ENCODE measurements around the gene PLPPR5. TPM values are rescaled to one million over a fixed set of nuclear protein-coding genes. Genes with fewer than 3 reads are reported as not detected.

PLPPR5 gene
- total and polyA plus RNA-seq, 10 of the 15 experiments (the other 5 are each of a cell fraction or from before 2014, with no cell fraction given): under 0.01 to 0.11 (median 0.02) TPM; not detected in 7

DNA sequence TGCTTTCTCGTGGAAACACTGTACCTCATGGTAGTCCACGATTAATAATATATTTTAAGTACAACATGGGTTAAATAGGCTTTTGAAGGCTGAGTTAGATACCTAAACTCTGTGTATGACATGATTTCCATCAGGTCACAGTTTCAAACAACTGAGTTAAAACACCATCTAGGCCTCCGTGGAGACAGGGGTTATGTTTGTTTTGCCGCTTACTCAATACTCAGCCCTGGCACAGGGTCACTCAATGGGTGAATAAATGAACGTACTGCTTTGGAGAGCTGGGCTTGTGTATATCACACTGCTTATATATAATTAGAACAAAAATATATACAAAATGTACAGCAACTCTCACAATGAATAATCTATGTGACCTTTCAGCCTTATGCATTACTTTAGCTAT is 72.5 kb downstream of the PLPPR5 start (continued):
- TF ChIP-seq, protein P1, sequence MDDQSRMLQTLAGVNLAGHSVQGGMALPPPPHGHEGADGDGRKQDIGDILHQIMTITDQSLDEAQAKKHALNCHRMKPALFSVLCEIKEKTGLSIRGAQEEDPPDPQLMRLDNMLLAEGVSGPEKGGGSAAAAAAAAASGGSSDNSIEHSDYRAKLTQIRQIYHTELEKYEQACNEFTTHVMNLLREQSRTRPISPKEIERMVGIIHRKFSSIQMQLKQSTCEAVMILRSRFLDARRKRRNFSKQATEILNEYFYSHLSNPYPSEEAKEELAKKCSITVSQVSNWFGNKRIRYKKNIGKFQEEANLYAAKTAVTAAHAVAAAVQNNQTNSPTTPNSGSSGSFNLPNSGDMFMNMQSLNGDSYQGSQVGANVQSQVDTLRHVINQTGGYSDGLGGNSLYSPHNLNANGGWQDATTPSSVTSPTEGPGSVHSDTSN (IDR thresholded peaks at IDR 0.05; ENCODE audit: insufficient replicate concordance, low read depth, low read length): no peak
- TF ChIP-seq EP300 (IDR thresholded peaks at IDR 0.05; ENCODE audit: borderline replicate concordance in 1 of 2, control insufficient read depth in 1 of 2, low read depth in 2 of 2, low read length in 2 of 2): no peak

DNA sequence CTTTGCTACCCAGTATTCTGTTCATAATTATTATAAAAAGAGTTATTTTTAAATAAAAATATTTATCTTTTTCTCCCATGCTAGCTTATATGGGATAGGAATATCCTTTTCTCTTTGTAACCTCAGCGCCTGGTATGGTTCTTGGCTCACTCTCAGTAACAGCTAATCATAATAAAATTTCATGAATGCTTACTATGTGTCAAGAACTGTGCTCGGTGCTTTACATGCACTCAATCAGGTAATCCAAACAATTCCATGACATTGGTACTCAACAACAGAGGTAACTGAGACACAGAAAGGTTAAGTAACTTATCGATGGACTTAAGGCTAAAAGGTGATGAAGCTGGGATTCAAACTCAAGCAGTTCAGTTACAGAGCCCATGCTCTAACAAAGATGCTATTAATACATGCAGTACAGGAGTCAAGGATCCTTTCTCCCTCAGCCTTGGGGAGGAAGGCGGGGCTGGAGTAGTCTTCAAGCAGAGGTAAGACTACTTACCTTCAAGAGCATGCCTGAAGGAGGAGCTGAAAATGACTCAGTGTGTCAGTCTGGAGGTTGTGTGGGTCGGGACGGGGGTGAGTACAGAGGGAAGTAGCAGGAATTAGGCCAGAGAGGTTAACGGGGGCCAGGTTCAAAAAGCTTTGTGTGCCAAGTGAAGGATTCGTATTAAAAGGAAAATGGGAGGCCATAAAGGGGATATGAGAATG is 73.4 kb downstream of the PLPPR5 start:
- Histone ChIP-seq H4K20me1 (ENCODE audit: control insufficient read depth, insufficient read depth) (no peaks in the 10 kb centered on the region), H3K4me3 (no peak overlapping the region), H3K9me3 (replicated peaks; ENCODE audit: control insufficient read depth, insufficient read depth, low read length) (no peaks in the 10 kb centered on the region), H3K4me2 (ENCODE audit: control insufficient read depth, insufficient read depth) (no peak overlapping the region), H3K4me1 (ENCODE audit: control insufficient read depth, insufficient read depth, low read length) (no peaks in the 10 kb centered on the region), H3K9ac (ENCODE audit: control insufficient read depth, insufficient read depth, low read length) (no peak overlapping the region), H3K36me3 (ENCODE audit: control insufficient read depth in 2 of 2, insufficient read depth in 2 of 2, low read length in 1 of 2) (no peaks in the 10 kb centered on the region), H3K27me3 (replicated peaks in 1 of 2; ENCODE audit: control insufficient read depth in 2 of 2, insufficient read depth in 2 of 2, low read length in 1 of 2) (no peaks in the 10 kb centered on the region), H2AFZ (ENCODE audit: control insufficient read depth, low read depth, low read length) (no peak overlapping the region), H3K27ac (ENCODE audit: control insufficient read depth, insufficient read depth) (no peak overlapping the region), H3K79me2 (ENCODE audit: control insufficient read depth, insufficient read depth, low read length) (no peaks in the 10 kb centered on the region)
- intact Hi-C loops (cut with micrococcal nuclease; ENCODE audit: unreplicated experiment) (no loop called here), in situ Hi-C loops (cut with MboI) (no loop called here)
- no peak for TF ChIP-seq PML (IDR thresholded peaks at IDR 0.05; ENCODE audit: low read length)
- no peak for TF ChIP-seq FOS (IDR thresholded peaks at IDR 0.05; ENCODE audit: borderline replicate concordance, extremely low read depth, insufficient read length)
- no peak for TF ChIP-seq KLF5 (IDR thresholded peaks at IDR 0.05; ENCODE audit: partially characterized antibody)
- no peak for TF ChIP-seq PAX5 (IDR thresholded peaks at IDR 0.05; ENCODE audit: borderline replicate concordance, low read depth, low read length)
- no peak for TF ChIP-seq NRF1 (conservative IDR thresholded peaks at IDR 0.05; ENCODE audit: low read depth, low read length)
- no peak for TF ChIP-seq CHD1 (IDR thresholded peaks at IDR 0.05; ENCODE audit: low read depth, low read length)
- TF ChIP-seq, protein P2, sequence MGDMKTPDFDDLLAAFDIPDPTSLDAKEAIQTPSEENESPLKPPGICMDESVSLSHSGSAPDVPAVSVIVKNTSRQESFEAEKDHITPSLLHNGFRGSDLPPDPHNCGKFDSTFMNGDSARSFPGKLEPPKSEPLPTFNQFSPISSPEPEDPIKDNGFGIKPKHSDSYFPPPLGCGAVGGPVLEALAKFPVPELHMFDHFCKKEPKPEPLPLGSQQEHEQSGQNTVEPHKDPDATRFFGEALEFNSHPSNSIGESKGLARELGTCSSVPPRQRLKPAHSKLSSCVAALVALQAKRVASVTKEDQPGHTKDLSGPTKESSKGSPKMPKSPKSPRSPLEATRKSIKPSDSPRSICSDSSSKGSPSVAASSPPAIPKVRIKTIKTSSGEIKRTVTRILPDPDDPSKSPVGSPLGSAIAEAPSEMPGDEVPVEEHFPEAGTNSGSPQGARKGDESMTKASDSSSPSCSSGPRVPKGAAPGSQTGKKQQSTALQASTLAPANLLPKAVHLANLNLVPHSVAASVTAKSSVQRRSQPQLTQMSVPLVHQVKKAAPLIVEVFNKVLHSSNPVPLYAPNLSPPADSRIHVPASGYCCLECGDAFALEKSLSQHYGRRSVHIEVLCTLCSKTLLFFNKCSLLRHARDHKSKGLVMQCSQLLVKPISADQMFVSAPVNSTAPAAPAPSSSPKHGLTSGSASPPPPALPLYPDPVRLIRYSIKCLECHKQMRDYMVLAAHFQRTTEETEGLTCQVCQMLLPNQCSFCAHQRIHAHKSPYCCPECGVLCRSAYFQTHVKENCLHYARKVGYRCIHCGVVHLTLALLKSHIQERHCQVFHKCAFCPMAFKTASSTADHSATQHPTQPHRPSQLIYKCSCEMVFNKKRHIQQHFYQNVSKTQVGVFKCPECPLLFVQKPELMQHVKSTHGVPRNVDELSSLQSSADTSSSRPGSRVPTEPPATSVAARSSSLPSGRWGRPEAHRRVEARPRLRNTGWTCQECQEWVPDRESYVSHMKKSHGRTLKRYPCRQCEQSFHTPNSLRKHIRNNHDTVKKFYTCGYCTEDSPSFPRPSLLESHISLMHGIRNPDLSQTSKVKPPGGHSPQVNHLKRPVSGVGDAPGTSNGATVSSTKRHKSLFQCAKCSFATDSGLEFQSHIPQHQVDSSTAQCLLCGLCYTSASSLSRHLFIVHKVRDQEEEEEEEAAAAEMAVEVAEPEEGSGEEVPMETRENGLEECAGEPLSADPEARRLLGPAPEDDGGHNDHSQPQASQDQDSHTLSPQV (IDR thresholded peaks at IDR 0.05): no peak
- no peak for DNase-seq (ENCODE audit: low read depth, low spot score)
- no TSS peak for BruUV-seq (replicated peaks)
- ChIA-PET RAD21 (ENCODE audit: unreplicated experiment) (no interaction called here), CTCF (interaction anchor here (1.4 kb wide), 1 partner anchor 137 kb away, joined by 6 read pairs; no protein-coding TSS in a partner anchor), POLR2A (no interaction called here), SMC1A (ENCODE audit: uncharacterized antibody, unreplicated experiment) (interaction anchor here (1.0 to 1.3 kb wide), 2 partner anchors 17 to 137 kb away, joined by 3 read pairs; no protein-coding TSS in a partner anchor)
- WGBS (ENCODE audit: insufficient coverage, insufficient replicate concordance, low lambda C conversion rate, missing lambda C conversion rate): 19% methylated on average over 8 of the region's 8 CpGs
- FAIRE-seq: no peak
- no peak for ATAC-seq

Measured in GM12878 (cell line).